Stimulated activated CD4-positive, alpha-beta T cell treated with anti-CD3 and anti-CD28 coated beads, Interleukin-1b, Interleukin-23, amount 100 ng/mL, for 48 hours (primary cell): ENCODE results near the gene PARN.
"Not testable (repeated sequence)": the region's sequence is repeated elsewhere in the genome, so short reads cannot be mapped to it uniquely, and the experiment has no call there.

Source experiments
- DNase-seq: peaks from one replicate; pipeline ENCODE4 v3.0.0-alpha.2; 2020

The PARN gene

DNA sequence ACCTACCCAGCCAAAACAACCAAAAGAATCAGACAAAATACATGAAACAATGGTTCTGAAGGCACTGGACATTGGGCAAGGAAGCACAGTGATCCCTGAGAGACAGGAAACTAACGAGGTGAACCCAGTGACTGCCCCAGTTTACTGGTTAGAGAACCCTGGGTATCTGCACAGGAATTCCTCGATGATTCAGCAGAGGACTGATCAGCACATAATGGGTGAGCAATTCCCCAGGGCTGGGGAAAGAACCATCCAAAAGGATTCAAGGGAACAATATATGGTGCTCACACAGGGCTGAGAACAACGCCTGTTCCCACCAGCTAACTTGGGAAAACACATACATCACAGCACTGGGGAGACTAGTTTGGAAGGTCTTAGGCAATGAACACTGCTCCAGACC is 167.2 kb downstream of the PARN start:
- DNase-seq, result no peak

DNA sequence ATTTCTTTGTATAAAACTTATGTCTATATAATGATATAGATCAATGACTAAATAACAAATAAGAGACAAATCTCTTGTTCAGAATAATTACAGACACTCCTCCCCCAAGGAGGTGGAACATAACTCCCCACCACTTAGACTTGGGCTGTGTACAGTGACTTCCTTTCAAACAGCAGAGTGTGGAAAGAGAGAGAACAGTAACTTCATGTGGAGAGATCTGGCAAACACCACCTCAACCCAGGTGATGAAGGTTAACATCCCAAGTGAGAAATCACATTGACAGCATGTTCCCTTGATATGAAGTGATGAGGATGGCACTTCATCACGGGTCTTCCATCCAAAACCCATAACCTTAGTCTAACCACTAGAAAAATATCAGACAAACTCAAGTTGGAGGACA is 169.3 kb downstream of the PARN start:
- DNase-seq, result no peak

DNA sequence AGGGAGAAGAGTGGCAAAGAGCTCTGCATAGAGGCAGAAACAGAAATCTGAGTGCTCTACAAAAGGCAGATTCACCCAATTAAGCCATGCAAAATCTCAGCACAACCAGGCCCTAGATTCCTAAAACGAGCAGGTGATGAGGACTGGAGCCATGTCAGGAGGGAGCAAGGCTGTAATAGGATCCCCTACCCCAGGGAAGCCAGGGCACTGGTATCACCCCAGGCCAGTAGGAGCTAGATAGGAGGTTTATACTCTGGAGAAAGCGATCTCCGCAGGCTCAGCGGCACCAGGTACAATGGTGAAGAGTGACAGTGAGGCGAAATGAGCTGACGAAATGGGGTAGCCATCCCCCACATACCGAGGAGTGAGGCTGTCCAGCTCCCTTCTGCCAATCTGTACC is 171.5 kb downstream of the PARN start:
- DNase-seq, result no peak

DNA sequence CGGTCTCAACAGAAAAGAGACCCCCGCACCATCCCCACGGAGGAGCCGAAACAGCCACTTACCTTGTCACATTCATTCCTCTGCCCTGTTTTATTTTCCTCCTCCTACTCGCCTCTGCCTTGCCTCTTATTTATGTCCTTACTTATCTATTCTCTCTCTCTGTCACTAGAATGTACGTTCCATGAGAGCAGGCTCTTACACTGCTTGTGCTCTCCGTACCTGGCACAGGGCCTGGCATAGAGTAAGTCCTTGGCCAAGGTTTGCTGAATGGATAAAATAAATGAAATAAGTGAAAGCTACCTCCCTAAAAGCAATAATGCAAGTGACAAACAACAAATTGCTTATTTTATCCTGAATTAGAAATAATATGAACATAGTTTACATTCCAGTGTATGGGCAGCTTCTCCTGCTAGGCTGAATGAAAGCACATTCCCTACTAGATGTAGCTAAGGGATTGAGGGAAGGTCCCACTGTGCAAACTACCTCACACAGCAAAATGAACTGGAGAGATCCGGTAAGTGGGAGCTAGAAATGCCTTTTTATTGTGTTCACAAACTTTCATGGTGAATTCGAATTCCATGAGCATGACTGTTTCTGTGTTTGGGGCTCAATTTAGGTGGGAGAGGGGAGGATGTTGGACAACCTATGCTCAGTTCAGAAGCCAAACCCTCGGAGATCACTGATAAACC is 173.1 kb downstream of the PARN start:
- DNase-seq, result no peak

DNA sequence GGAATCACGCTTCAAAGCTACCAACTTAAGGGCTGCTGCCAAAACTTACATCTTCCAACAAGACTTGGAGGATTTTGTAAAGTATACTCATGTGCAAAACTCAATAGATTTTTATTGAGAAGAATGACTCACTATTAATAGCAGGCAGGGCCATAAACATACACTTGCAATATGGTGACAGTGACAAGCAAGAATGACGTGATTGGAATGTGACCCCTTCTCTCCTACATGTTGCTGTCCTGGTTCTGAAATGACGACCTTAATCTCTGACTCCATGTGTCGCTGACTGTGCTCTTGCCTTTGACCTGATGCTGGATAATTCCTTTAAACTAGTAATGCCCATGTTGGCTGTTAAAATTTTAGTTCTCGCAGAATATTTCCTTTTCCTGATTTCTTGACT is 174.5 kb downstream of the PARN start:
- no peak for DNase-seq

DNA sequence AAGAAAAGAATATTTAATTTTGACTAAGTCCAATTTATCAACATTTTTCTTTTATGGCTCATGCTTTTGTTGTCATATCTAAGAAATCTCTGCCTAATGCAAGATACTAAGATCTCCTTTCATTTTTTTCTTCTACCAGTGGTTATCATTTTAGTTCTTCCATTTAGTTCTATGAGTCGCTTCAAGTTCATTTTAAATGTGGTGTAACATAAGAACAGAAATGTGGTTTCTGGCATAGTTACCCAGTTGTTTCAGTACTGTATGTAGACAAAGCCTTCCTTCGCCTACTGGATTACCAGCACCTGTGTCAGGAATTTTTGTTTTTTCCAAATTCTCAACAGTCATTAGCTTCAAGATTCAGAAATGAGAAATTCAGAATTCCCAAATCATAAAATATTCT is 175.7 kb downstream of the PARN start:
- DNase-seq, result no peak

DNA sequence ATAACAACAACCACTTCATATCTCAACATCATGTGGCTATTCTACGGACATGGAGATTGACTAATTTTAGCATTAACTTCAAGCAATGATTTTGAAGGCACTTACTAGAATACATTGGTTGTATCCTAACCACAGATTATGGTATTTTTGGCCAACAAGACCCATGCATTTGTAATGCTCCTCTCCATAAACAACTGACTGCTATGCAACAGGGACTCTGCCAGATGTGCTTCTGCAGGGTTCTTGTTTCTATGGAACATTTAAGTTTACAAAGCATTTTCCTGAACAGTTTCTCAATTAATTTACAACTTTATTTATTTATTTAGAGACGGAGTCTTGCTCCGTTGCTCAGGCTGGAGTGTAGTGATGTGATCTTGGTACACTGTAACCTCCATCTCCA is 178.0 kb downstream of the PARN start:
- no peak for DNase-seq

DNA sequence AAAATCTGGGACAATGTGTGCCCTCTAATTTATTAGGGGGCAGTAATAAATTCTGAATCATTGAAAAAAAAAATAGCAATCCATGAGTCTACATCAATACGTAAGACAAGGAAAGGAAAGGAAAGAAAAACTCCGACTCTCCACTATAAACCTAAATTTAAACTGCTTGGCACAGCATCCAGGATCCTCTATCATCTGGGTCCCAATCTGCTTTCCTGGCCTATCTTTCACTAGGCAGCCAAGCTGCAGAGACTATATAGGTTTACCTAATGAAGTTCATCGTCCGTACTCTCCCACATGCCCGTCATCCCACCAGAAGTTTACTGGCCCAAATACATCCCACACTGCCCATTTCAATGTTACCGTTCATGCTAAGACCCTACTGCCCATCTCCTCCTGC is 179.2 kb downstream of the PARN start:
- DNase-seq, result no peak

DNA sequence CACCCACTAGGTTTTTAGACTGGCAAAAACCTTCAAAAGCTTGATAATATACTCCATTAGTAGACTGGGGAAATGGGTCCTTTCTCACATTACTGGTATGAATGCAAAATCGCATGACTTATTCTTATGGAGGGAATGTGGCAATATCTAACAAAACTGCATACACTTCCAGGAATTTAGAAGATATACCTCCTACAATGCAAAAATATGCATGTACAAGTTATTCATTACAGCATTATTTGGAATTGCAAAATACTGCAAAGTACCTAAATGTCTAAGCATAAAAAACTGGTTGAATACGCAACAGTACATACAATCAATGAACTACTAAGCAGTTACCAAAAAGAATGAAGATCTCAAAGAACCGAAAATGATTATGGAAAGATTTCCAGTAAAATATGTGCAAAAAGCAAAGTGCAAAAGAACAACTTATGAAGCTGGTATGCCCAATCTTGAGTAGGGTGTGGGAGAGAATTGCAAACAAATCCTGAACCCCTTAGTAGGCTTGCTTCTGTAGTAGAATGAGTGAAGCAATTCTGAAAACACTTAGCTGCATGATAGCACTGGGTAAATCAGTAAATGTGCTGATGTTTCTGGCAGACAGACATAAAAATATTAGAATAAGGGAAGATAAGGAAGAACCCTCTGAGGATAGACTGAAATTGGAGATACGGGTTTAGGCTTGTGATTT is 180.1 kb downstream of the PARN start:
- no peak for DNase-seq

DNA sequence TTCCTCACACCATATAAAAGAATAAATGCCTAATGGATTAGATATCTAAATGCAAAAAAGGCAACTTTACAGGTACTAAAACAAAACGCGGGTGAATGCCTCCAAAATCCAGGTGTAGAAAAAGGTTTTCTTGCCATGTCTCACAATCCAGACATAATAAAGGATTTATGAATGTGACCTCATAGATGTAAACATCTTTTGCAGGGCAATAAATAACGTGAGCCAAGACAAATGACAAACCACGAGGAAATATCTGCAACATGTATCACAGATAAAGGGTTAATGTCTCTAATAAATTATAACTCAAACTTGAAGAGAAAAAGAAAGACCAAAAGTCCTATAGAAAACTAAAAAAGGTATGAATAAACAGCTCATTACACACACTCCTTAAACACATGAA is 180.7 kb downstream of the PARN start:
- DNase-seq, result no peak

DNA sequence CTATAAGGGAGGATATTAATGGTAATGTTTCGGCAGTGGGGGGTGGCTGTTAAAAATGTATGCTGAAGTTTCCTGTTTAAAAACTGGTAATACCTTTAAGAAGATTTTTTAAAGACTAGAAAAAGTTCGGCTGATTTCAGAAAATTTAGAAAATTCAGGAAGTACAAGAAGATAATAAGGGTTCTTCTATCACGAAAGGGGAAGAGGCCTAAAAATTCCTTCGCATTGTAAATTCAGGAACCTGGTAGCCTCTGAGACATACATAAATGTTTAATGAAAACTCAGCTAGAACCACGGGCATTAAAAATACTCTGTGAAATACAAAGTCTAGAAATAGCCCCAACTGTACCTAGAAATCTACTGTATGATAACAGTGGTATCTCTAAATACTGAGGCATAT is 181.2 kb downstream of the PARN start:
- DNase-seq, result no peak

DNA sequence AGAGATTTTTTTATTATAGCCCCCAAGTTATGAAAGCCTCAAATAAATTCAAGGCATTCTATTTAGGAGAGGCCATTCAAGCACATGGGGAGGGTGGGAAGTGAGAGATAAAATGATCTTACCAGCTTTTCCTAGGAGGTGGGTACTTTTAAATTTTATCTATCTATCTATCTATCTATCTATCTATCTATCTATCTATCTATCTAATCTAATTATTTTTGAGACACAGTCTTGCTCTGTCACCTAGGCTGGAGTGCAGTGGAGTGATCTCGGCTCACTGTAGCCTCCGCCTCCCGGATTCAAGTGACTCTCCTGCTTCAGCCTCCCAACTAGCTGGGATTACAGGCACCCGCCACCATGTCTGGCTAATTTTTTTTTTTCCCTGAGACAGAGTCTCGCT is 182.3 kb downstream of the PARN start:
- no peak for DNase-seq

DNA sequence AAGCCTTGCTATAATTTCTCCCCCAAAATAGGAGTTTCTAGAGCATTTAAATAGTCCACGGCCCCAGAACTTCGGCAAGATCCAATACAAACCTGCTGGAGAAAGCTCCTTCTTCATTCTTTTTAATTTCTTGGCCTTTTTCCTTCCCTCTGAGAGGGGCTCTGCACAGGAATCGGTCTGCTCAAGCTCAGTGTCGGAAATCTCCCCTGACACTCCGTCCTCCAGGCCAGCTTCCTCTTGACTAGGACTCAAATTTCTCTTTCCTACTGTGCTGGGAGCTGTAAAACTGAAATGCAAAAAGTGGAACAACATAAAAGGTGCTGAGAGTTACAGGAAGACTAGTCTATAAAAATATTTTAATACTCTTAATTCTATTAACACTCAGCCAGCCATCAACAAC is 183.3 kb downstream of the PARN start:
- DNase-seq, result no peak

DNA sequence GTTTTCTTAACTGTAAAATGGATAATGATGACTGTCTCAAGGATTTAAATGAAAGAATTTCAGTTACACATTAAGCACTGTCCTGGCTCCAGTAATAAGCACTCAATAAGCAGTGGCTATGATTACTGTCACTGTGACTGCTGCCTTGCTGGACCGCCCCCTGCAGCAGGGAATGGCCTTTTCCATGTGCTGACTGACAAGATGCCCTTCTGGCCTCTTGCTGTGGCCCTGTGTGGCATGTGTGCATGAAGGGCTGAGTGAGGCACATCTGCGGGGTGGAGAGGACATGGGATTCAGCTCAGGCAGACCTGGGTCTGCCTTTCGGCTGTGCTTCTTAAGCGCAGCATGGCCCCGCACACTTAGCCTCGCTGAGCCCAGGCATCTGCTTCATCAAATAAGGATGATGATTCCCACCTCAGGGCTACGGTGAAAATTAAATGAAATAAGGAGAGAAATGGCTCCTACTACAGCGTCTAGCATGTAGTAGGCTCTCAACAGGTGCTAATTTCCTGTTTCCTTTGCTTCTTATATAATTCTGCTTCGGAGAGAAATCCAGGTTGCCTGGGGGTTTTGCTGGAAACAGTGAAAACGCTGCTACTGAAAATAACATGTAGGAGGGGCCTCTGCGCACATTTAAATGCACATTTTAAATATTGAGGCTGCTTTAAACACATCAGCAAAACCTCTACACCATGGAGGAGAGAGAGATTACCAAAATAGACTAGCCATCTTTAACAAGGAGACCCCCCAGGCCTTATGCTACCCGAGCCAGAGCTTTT is 183.9 kb downstream of the PARN start:
- no peak for DNase-seq

DNA sequence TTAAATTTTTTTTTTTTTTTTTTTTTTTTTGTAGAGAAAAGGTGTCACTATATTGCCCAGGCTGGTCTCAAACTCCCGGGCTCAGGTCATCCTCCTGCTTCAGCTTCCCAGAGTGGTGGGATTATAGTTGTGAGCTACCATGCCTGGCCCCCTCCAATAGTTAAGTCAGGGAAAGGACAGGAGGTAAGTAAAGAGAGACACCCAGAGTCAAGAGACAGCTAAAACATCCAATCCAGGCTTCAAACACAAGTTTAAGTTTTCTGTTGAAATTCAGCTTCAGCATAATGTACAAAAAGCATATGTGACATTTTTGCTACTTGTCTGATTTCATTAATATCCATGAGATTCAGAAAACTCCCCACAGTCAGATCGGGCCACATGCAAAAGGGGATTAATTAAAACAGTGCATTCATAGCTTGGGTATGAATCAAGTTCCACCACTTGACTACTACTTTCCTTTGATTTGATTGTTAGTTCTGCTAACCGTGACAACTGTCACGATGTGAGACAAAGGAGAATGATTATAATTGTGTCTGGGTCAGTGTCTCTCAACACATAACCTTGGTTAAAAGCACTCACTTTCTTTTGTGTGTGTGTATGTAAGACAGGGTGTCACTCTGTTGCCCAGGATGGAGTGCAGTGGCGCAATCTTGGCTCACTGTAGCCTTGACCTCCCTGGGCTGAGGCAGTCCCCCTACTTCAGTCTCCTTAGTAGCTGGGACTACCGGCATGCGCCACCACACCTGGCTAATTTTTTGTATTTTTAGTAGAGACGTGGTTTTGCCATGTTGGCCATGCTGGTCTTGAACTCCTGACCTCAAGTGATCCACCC is 184.9 kb downstream of the PARN start:
- no peak for DNase-seq

DNA sequence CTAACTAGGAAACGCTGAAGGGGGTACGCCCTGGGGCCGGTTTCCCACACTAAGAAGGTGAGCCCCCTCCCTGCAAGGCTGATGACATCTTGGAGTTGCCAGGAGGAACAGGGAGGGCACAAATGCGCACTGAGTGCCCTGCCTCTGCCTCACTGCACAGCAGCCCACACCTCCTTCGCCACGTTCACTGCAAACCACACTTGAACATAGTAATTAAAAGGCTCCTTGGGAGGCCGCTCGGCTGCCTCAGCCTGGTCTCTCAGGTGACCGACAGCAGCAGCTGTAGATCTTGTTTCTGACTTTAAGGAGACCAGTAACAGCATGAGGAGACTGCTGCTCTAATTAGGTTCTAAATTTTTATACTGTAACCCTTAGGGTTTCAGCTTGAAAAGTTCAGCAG is 188.5 kb downstream of the PARN start:
- not testable (repeated sequence) for DNase-seq

DNA sequence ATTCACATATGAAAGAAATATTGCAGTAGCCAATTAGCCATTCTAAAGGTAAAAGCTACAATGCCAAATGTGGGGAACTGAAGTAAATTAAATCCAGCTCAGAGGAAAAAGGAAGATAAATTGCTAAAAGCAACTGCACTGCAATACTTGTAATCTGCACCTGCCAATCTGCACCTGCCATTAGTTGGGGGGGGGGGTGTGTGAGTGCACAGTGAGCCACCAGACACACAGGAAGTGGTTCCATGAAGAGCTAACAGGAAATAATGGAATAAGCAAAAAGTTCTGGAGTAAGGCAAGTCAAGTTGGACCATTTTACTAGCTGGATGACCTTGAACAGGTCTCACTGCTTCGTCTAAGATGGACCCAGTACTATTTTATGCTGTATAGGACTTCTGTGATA is 191.8 kb downstream of the PARN start:
- DNase-seq, result no peak

DNA sequence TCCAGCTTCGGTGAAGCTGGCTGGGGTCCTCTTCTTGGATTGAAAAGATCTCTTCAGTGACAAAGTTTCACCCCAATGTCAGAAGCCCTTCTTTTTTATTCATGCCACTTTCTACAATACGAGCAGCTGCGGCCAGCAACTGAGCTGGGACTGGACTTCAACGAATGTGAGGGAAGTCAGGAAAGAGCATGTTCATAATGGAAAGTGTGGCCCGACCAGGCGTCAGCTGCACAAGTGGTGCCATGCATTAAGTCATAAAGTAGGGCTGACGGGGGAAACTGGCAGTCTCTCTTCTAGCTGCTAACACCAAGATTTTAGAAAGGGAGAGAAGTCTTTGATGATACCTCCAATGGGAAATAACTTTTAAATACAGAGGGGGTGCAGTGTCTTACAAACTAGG is 192.6 kb downstream of the PARN start:
- DNase-seq, result no peak

DNA sequence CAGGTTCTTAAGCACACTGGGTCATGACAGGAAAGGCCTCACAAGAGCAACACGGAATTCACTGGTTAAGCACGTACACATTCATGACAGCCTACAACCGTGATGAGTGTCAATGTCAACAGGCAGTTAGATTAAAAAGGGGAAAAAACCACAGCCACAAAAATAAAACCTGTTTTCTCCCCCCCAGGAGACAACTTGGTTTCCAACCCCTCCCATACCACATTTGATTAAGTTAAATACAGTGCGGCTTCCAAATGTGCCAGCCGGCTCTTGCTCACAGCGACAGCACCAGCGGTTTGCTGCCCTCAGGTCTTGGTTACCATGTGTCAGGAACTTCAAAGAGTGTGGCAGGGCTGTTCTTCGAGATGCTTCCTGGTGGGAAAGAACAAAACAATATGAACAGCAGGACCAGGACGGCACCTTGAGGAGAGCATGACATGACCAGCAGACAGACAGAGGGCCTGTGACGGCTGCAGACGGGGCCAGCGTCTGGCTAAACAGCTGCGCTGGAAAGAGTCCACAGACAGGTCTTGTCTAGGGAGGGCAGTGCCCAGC is 193.6 kb downstream of the PARN start:
- peak; percentile 6 for DNase-seq

DNA sequence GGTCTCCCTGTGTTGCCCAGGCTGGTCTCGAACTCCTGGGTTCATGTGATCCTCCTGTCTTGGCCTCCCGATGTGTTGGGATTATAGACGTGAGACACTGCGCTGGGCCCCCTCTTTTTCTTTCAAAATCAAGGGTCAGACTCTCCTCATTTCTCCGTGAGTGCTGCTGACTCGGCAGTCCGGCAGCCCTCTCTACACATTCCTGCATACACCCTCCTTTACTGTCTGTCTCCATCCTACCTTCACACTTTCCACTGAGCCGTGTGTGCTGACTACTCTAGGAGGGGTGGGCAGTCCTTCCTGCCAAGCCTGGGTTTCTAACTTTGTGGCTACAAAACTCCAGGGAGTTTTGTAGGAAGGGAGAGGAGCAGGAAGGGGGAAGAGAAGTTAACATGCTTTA is 195.2 kb downstream of the PARN start:
- DNase-seq, result no peak

DNA sequence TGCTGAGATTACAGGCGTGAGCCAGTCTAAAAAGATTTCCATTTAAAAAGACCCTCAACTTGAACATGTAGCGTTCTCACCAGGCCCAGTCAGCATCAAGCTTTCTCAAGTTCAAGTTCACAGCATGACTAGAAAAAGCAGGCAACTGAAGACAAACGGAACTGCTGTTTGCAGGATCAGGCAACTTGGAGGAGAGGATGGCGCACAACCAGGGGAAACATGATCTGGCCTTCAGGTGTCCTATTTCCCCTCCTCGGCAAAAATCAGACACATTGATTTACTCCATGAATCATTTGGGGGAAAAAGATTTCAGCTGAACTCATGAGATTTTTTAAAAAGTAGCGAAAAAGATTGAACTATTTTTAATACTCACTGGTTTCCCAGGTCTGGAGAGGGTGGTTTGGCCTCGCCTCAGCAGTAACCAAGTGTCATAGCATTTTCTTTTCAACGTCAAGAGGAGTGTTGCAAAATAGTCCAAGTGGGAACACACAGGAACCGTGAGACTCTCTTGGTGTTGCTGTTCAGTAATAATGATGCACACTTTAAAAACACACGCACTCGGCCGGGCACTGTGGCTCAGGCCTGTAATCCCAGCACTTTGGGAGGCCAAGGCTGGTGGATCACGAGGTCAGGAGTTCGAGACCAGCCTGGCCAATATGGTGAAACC is 201.0 kb downstream of the PARN start:
- not testable (repeated sequence) for DNase-seq

DNA sequence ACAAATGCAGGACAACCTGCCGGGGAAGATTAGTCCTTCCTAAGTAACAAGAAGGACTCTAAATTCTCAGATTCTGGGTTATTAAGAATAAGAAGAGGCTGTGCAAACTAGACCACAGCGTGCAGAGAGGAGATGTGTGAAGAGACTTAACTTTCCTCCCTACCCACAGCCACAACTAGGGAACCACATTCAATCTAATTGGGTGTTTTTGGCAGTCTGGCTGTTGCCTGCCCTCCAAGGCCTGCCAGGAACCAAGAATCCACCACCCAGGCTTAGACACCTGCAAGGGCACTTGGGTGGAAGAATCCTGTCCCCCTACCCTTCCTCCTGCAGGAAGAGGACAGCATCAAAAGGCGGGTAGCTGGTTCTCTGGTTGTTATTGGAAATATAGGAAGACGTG is 202.0 kb downstream of the PARN start:
- no peak for DNase-seq
